ENCODE data around the gene LMOD1.

Gene LMOD1

GRCh38 chr1:201851949-201852348 is 94.4 kb downstream of the LMOD1 start:
- no peak for DNase-seq

DNA sequence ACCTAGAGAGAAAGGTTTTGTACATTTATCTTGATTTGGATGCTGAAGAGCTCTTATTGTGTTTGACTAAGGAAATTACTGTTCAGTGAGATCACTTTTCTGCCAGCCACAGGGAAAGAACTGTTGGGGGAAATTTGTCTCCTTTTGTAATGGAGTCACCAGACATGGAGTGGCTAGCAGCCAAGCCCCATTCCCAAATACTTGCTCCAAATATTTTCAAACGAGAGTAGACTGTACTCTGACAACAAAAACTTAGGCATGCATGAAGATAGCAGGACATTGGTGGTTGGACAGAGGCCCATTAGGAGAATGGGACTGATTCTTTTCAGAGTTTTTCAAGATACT is 96.3 kb downstream of the LMOD1 start:
- no peak for DNase-seq

DNA sequence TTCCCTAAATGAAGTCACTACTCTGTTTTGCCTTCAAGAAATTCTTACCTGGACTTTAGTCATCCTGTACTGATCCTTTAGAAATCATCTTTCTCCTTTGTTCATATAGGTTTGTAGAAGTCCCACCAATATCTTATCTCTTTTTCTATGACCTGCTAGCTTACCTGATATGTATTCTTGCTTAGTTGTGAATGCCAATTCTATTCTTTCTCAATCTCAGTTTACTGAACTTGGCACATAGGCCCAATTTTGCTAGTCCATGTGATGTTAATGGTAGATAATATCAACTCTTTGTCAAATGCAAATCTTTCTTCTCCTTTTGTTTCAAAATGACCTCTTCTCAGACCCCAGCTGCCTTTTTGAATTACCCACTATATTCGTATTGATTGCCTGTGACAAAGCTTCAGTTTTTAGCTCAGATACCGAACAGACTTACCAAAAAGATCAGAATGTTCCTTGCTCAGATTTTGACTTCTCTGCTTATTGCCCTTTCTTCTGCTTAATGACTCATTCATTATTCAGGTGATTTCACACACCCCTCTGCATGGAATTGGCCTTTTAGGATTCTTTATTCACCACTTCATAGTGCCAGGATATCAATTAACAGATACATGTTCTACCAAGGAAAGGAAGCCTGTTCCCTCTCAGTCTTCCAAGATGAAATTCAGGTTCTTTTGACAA is 96.8 kb downstream of the LMOD1 start:
- DNase-seq: no peak

- DNase-seq: no peak
Observed at GRCh38 chr1:201848230-201848629, 98.1 kb downstream of the LMOD1 start.

DNA sequence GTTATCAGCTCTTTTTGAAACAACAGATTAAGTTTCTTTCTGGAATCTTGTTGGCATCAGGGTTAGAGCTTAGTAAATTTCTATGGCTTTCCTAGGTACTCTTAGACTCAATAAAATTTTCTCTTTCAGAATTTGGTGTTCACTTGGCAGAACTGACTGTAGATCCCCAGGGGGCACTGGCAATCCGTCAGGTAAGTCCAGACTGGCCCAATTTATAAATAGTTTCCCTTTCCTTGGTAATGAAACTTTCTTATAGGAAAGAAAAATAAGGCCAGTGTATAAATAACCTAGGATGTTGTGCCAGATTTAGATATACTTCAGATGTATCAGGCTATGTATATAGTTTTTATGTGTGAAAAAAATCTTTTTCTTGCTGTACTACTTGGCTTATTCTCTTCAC is 99.2 kb downstream of the LMOD1 start:
- no peak for DNase-seq
